Measurements from ENCODE around the gene LRRC37A3. TPM values are rescaled to one million over a fixed set of nuclear protein-coding genes. Genes with fewer than 3 reads are reported as not detected.
A peak's percentile ranks its signal among the peaks of the same experiment; 100 is the strongest.
"Not testable (repeated sequence)": the region's sequence is repeated elsewhere in the genome, so short reads cannot be mapped to it uniquely, and the experiment has no call there.

The LRRC37A3 gene
- 1.5 and 5.4 TPM in 2 replicates for total RNA-seq (2014; rRNA removed; shearing (Covaris generic))

GRCh38 chr17:64919289-64920025 is at the start of gene LRRC37A3:
Gene LRRC37A3, minus strand, starts transcription at chr17:64919478. Its CDS starts 22,221 bp downstream, at chr17:64897257.
- peak; percentile 96 for DNase-seq (ENCODE audit: low read depth)

- DNase-seq (ENCODE audit: low read depth), result peak; percentile 73
Observed at GRCh38 chr17:64965873-64966287, 46.6 kb upstream of the LRRC37A3 start.

- peak; percentile 18 for DNase-seq (ENCODE audit: low read depth)
Observed at GRCh38 chr17:64965256-64965872, 46.1 kb upstream of the LRRC37A3 start.

- DNase-seq (ENCODE audit: low read depth), result no peak
Observed at GRCh38 chr17:64964796-64965195, 45.5 kb upstream of the LRRC37A3 start.

GRCh38 chr17:64963814-64964213 is 44.5 kb upstream of the LRRC37A3 start:
- DNase-seq (ENCODE audit: low read depth), result not testable (repeated sequence)

GRCh38 chr17:64961563-64962378 is 42.5 kb upstream of the LRRC37A3 start:
- DNase-seq (ENCODE audit: low read depth), result peak; percentile 63

GRCh38 chr17:64951877-64952276 is 32.6 kb upstream of the LRRC37A3 start:
- DNase-seq (ENCODE audit: low read depth), result no peak

GRCh38 chr17:64950871-64951270 is 31.6 kb upstream of the LRRC37A3 start:
- peak; percentile 44 for DNase-seq (ENCODE audit: low read depth)

GRCh38 chr17:64947152-64947551 is 27.9 kb upstream of the LRRC37A3 start:
- DNase-seq (ENCODE audit: low read depth), result no peak

GRCh38 chr17:64941761-64942160 is 22.5 kb upstream of the LRRC37A3 start:
- DNase-seq (ENCODE audit: low read depth), result no peak

- no peak for DNase-seq (ENCODE audit: low read depth)
Observed at GRCh38 chr17:64941045-64941444, 21.8 kb upstream of the LRRC37A3 start.

- DNase-seq (ENCODE audit: low read depth), result no peak
Observed at GRCh38 chr17:64940055-64940454, 20.8 kb upstream of the LRRC37A3 start.

GRCh38 chr17:64938925-64939474 is 19.7 kb upstream of the LRRC37A3 start:
- peak; percentile 64 for DNase-seq (ENCODE audit: low read depth)

- DNase-seq (ENCODE audit: low read depth), result no peak
Observed at GRCh38 chr17:64938290-64938689, 19.0 kb upstream of the LRRC37A3 start.

- no peak for DNase-seq (ENCODE audit: low read depth)
Observed at GRCh38 chr17:64936117-64936516, 16.8 kb upstream of the LRRC37A3 start.

- DNase-seq (ENCODE audit: low read depth), result not testable (repeated sequence)
Observed at GRCh38 chr17:64934284-64934778, 15.1 kb upstream of the LRRC37A3 start.

GRCh38 chr17:64932850-64933249 is 13.6 kb upstream of the LRRC37A3 start:
- DNase-seq (ENCODE audit: low read depth), result not testable (repeated sequence)

GRCh38 chr17:64930374-64930773 is 11.1 kb upstream of the LRRC37A3 start:
- not testable (repeated sequence) for DNase-seq (ENCODE audit: low read depth)

GRCh38 chr17:64929419-64930209 is 10.3 kb upstream of the LRRC37A3 start:
- DNase-seq (ENCODE audit: low read depth), result peak; percentile 64

GRCh38 chr17:64928701-64929100 is 9.4 kb upstream of the LRRC37A3 start:
- DNase-seq (ENCODE audit: low read depth), result not testable (repeated sequence)

GRCh38 chr17:64927444-64927843 is 8.2 kb upstream of the LRRC37A3 start:
- peak; percentile 77 for DNase-seq (ENCODE audit: low read depth)

Data from Daoy (cell line).